Astrocyte (in vitro differentiated cells and primary cell): ENCODE results near the gene ANKLE2. TPM values are rescaled to one million over a fixed set of nuclear protein-coding genes. Genes with fewer than 3 reads are reported as not detected.

Experiments
- DNase-seq: peaks from one replicate; pipeline ENCODE4 v3.0.0-alpha.2; 2010; ENCODE audit warnings: low read depth
- FAIRE-seq: peaks from 2 replicates; lab custom pipeline; 2011; peaks lifted over from hg19 to GRCh38; lab: Jason Lieb, UNC
- H2AFZ ChIP-seq: 2 replicates; pipeline ENCODE4 v1.6.0; 2012; ENCODE audit warnings: low read depth, low read length, inconsistent platforms
- H3K27ac ChIP-seq: 2 replicates; pipeline ENCODE4 v1.5.1; 2011; ENCODE audit warnings: low read depth, low read length, inconsistent platforms
- H3K27me3 ChIP-seq: 2 replicates; pipeline ENCODE4 v1.6.0; 2011; ENCODE audit warnings: low read length, inconsistent platforms; ENCODE audit not compliant: insufficient read depth
- H3K36me3 ChIP-seq: 2 replicates; pipeline ENCODE4 v1.5.1; 2011; ENCODE audit warnings: low read length, inconsistent platforms; ENCODE audit not compliant: insufficient read depth
- H3K4me1 ChIP-seq: 2 replicates; pipeline ENCODE4 v1.5.1; 2011; ENCODE audit warnings: low read length, inconsistent platforms; ENCODE audit not compliant: insufficient read depth
- H3K4me2 ChIP-seq: 2 replicates; pipeline ENCODE4 v1.6.0; 2012; ENCODE audit warnings: low read length, inconsistent platforms
- H3K4me3 ChIP-seq: 2 replicates; pipeline ENCODE4 v1.5.1; 2011; ENCODE audit warnings: low read depth, mild to moderate bottlenecking, low read length, inconsistent platforms; ENCODE audit not compliant: insufficient read depth
- H3K79me2 ChIP-seq: 2 replicates; pipeline ENCODE4 v1.6.0; 2012; ENCODE audit warnings: mild to moderate bottlenecking, low read length, inconsistent platforms; ENCODE audit not compliant: insufficient read depth
- H3K9ac ChIP-seq: 2 replicates; pipeline ENCODE4 v1.6.0; 2012; ENCODE audit warnings: mild to moderate bottlenecking, low read length, inconsistent platforms
- H3K9me3 ChIP-seq: 2 replicates; pipeline ENCODE4 v1.5.1; 2012; ENCODE audit warnings: low read depth, mild to moderate bottlenecking, low read length, inconsistent platforms; ENCODE audit not compliant: insufficient read depth
- H4K20me1 ChIP-seq: 2 replicates; pipeline ENCODE4 v1.6.0; 2012; ENCODE audit warnings: low read length, inconsistent platforms; ENCODE audit not compliant: insufficient read depth
- H3K27ac Mint-ChIP-seq: one replicate; pipeline ENCODE4 v1.8.0; 2021; ENCODE audit warnings: mild to moderate bottlenecking, mixed read lengths; ENCODE audit not compliant: unreplicated experiment
- H3K27me3 Mint-ChIP-seq: one replicate; pipeline ENCODE4 v1.8.0; 2021; ENCODE audit warnings: low read depth, mixed read lengths; ENCODE audit not compliant: unreplicated experiment
- H3K36me3 Mint-ChIP-seq: one replicate; pipeline ENCODE4 v1.8.0; 2021; ENCODE audit warnings: low read depth, mixed read lengths; ENCODE audit not compliant: unreplicated experiment
- H3K4me1 Mint-ChIP-seq: one replicate; pipeline ENCODE4 v1.8.0; 2021; ENCODE audit warnings: low read depth, mixed read lengths; ENCODE audit not compliant: unreplicated experiment
- H3K4me3 Mint-ChIP-seq: one replicate; pipeline ENCODE4 v1.8.0; 2021; ENCODE audit warnings: mild to moderate bottlenecking, moderate library complexity, mixed read lengths; ENCODE audit not compliant: unreplicated experiment
- H3K9me3 Mint-ChIP-seq: one replicate; pipeline ENCODE4 v1.8.0; 2021; ENCODE audit warnings: mild to moderate bottlenecking, mixed read lengths; ENCODE audit not compliant: unreplicated experiment
- EZH2 ChIP-seq: IDR thresholded peaks from 2 replicates; pipeline ENCODE4 v1.6.1; 2012; ENCODE audit warnings: mild to moderate bottlenecking, low read length, inconsistent platforms; ENCODE audit not compliant: insufficient read depth
- total RNA-seq: library from RNA; stranded (reverse); gene quantifications from 2 replicates; pipeline ENCODE4 v1.2.1, GENCODE V29; 2021
- TF ChIP-seq, protein P1 (sequence below): IDR thresholded peaks from 2 replicates; pipeline ENCODE4 v1.5.1; 2011; ENCODE audit warnings: low read depth, mild to moderate bottlenecking, inconsistent platforms, low read length, moderate library complexity; ENCODE audit not compliant: insufficient read depth

ANKLE2 gene
- total RNA-seq, 1 donor from 2014 or later: 140 TPM

DNA sequence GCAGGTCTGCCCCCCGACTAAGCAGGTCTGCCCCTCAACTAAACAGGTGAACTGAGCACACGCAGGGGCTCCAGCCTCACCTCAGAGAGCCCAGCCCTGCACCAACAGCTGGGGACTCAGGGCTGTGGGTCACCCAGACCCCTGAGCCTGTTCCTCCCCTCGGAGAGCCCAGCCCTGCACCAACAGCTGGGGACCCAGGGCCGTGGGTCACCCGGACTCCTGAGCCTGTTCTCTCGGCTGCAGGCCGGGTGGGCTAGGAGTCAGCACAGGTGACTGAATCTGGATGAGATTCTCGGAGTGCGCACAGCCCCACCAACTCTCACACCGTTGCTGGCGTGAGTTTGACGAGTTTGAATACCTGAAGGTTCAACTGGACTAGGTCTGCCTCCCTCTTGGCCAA, 20.3 kb upstream of the ANKLE2 start:
- Histone ChIP-seq H3K9ac (no peak overlapping the region), H3K4me1 (no peaks in the 10 kb centered on the region), H2AFZ (no peak overlapping the region), H3K9me3 (no peaks in the 10 kb centered on the region), H3K36me3 (peaks cover 57% of the 10 kb centered on the region), H3K79me2 (peaks cover 48% of the 10 kb centered on the region), H3K4me2 (no peak overlapping the region), H3K27me3 (no peaks in the 10 kb centered on the region), H3K4me3 (no peak overlapping the region), H4K20me1 (peaks cover 79% of the 10 kb centered on the region), H3K27ac (no peak overlapping the region)
- TF ChIP-seq EZH2: no peak
- TF ChIP-seq, protein P1, sequence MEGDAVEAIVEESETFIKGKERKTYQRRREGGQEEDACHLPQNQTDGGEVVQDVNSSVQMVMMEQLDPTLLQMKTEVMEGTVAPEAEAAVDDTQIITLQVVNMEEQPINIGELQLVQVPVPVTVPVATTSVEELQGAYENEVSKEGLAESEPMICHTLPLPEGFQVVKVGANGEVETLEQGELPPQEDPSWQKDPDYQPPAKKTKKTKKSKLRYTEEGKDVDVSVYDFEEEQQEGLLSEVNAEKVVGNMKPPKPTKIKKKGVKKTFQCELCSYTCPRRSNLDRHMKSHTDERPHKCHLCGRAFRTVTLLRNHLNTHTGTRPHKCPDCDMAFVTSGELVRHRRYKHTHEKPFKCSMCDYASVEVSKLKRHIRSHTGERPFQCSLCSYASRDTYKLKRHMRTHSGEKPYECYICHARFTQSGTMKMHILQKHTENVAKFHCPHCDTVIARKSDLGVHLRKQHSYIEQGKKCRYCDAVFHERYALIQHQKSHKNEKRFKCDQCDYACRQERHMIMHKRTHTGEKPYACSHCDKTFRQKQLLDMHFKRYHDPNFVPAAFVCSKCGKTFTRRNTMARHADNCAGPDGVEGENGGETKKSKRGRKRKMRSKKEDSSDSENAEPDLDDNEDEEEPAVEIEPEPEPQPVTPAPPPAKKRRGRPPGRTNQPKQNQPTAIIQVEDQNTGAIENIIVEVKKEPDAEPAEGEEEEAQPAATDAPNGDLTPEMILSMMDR: no peak
- no peak overlapping the region for H3K27ac Mint-ChIP-seq
- H3K4me1 Mint-ChIP-seq: peaks cover 16% of the 10 kb centered on the region
- FAIRE-seq: no peak
- no peak for DNase-seq
- H3K36me3 Mint-ChIP-seq: peaks cover 33% of the 10 kb centered on the region
- H3K4me3 Mint-ChIP-seq: no peak overlapping the region
- H3K9me3 Mint-ChIP-seq: no peaks in the 10 kb centered on the region
- no peaks in the 10 kb centered on the region for H3K27me3 Mint-ChIP-seq

DNA sequence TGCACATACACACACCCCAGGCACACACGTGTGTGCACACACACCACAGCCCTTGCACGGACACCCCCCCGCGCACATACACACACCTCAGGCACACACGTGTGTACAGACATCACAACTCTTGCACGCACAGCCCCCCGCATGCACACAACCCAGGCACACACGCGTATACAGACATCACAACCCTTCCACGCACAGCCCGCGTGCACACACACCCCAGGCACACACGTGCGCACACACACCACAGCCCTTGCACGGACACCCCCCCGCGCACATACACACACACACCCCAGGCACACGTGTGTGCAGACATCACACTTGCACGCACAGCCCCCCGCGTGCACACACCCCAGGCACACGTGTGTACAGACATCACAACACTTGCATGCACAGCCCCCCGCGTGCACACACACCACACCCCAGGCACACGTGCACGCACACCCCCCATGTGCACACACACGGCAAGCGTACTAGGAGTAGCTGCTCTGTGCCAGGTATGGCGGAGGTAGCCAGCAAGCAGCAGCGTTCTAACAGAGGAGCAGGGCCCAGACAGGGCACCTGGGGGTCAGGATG, 18.2 kb upstream of the ANKLE2 start:
- FAIRE-seq (no peak), DNase-seq (no peak)
- Histone ChIP-seq H3K4me3 (no peak overlapping the region), H3K9ac (no peak overlapping the region), H3K9me3 (no peaks in the 10 kb centered on the region), H3K79me2 (peaks cover 53% of the 10 kb centered on the region), H3K4me1 (no peaks in the 10 kb centered on the region), H3K27ac (no peak overlapping the region), H3K4me2 (no peak overlapping the region), H4K20me1 (peaks cover 84% of the 10 kb centered on the region), H3K36me3 (peaks cover 61% of the 10 kb centered on the region), H2AFZ (no peak overlapping the region), H3K27me3 (no peaks in the 10 kb centered on the region)
- H3K27me3 Mint-ChIP-seq: no peaks in the 10 kb centered on the region
- H3K9me3 Mint-ChIP-seq: no peaks in the 10 kb centered on the region
- no peak overlapping the region for H3K4me3 Mint-ChIP-seq
- peaks cover 8% of the 10 kb centered on the region for H3K4me1 Mint-ChIP-seq
- TF ChIP-seq, protein P1: no peak
- no peak for TF ChIP-seq EZH2
- peaks cover 23% of the 10 kb centered on the region for H3K36me3 Mint-ChIP-seq
- no peak overlapping the region for H3K27ac Mint-ChIP-seq

DNA sequence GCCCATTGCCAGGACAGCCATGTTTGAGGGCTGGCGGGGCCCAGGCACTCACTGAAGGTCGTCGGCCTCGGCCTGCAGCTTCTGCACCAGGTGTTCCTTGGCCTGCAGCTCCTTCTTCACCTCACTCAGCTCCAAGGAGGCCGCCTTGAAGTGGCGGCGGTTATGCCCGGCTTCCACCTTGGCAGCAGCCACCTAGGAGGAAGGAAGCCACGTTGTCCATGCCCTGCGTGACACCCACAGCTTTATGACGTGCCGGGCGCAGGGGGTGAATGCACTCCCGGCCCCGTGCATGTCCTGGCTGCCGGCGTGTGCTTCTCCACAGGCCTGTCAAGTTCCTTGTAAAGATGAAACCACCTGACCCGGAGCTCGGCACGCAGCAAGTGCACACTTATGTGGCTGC, 16.0 kb upstream of the ANKLE2 start:
- H3K27me3 ChIP-seq: no peaks in the 10 kb centered on the region

More for the DNA sequence above, 16.0 kb upstream of the ANKLE2 start:
- Histone ChIP-seq H3K4me1 (no peaks in the 10 kb centered on the region), H3K36me3 (peaks cover 65% of the 10 kb centered on the region), H3K79me2 (peaks cover 47% of the 10 kb centered on the region), H3K9ac (no peak overlapping the region), H3K9me3 (no peaks in the 10 kb centered on the region), H3K4me3 (no peak overlapping the region), H2AFZ (no peak overlapping the region), H3K27ac (no peak overlapping the region), H3K4me2 (no peak overlapping the region), H4K20me1 (peaks cover 82% of the 10 kb centered on the region)
- H3K27ac Mint-ChIP-seq: no peak overlapping the region
- FAIRE-seq (no peak), DNase-seq (no peak)
- no peak overlapping the region for H3K4me3 Mint-ChIP-seq
- no peaks in the 10 kb centered on the region for H3K9me3 Mint-ChIP-seq
- peaks cover 15% of the 10 kb centered on the region for H3K36me3 Mint-ChIP-seq
- no peaks in the 10 kb centered on the region for H3K4me1 Mint-ChIP-seq
- TF ChIP-seq, protein P1: no peak
- no peak for TF ChIP-seq EZH2
- H3K27me3 Mint-ChIP-seq: no peaks in the 10 kb centered on the region
